HG03175 (cell line): ENCODE results near the gene ATAD3C.
A peak's percentile ranks its signal among the peaks of the same experiment; 100 is the strongest.
"Not testable (repeated sequence)": the region's sequence is repeated elsewhere in the genome, so short reads cannot be mapped to it uniquely, and the experiment has no call there.

ENCODE experiments used
- ATAC-seq: cut with Tn5 transposase; IDR thresholded peaks from one replicate; pipeline ENCODE4 v1.9.1; 2021; ENCODE audit warnings: mild to moderate bottlenecking, moderate library complexity; ENCODE audit not compliant: unreplicated experiment

ATAD3C gene, protein sequence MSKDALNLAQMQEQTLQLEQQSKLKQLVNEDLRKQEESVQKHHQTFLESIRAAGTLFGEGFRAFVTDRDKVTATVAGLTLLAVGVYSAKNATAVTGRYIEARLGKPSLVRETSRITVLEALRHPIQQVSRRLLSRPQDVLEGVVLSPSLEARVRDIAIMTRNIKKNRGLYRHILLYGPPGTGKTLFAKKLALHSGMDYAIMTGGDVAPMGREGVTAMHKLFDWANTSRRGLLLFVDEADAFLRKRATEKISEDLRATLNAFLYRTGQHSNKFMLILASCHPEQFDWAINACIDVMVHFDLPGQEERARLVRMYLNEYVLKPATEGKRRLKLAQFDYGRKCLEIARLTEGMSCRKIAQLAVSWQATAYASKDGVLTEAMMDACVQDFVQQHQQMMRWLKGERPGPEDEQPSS

DNA sequence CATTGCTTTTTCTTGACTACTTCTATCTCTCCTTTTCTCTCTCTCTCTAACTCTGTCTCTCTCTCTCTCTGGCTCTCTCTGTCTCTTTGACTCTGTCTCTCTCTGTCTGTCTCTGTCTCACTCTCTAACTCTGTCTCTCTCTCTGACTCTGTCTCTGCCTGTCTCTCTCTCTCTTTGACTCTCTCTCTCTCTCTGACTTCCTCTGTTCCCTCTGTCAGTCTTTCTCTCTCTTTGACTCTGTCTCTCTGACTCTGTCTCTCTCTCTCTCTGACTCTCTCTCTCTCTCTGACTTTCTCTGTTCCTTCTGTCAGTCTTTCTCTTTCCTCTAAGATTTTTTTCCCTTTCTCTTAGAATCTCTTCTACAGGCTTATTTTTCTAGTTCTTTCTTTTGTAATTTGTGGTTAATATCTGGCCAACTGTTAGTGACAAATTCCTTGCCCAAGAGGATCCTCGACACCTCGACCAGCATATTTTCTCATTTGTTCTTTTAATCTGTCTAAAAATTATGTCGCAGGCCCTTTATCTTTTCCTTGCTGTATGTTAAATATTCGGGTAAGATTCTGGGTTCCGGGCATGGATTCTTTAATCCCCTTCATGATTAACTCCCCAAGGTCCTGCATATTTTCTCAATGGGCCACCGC lies at the start of gene ATAD3C:
ATAD3C (plus strand) TSS at position 591 of the 641 bp plus-strand sequence. CDS start 995 bp downstream, outside the sequence.
- ATAC-seq = no peak

DNA sequence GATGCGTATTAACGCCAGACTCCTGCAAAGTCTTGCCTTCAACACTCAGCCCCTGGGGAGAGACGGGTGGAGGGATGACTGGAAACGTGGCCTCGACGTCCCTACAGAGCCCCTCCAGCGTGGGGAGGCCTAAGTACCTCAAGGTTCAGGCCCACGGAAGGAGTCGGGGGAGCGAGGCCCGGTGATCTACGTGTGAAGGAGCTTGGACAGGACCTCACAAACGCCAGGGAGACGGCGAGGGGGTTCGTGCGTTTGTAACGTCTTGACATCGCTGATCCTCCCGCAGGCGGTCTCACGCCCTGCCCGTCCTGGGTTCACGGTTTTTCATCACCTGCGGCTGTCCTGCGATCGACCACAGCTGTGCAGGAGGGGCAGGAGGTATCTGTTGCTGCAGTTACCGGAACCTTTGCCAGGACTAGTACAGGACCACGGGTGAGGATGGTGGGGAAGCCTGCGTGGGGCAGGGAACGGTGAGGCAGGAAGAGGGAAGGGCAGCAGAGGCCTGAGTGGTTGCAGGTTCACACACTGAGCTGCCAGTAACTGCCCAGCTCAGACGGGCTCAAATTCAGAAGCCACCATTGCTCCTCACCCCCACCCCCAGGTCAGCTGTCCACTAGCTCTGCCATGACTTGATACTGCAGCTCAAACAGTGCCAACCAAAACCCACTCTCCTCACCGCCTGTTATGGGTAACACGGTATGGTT lies 49.5 kb upstream of the ATAD3C start:
- peak; percentile 5 for ATAC-seq

DNA sequence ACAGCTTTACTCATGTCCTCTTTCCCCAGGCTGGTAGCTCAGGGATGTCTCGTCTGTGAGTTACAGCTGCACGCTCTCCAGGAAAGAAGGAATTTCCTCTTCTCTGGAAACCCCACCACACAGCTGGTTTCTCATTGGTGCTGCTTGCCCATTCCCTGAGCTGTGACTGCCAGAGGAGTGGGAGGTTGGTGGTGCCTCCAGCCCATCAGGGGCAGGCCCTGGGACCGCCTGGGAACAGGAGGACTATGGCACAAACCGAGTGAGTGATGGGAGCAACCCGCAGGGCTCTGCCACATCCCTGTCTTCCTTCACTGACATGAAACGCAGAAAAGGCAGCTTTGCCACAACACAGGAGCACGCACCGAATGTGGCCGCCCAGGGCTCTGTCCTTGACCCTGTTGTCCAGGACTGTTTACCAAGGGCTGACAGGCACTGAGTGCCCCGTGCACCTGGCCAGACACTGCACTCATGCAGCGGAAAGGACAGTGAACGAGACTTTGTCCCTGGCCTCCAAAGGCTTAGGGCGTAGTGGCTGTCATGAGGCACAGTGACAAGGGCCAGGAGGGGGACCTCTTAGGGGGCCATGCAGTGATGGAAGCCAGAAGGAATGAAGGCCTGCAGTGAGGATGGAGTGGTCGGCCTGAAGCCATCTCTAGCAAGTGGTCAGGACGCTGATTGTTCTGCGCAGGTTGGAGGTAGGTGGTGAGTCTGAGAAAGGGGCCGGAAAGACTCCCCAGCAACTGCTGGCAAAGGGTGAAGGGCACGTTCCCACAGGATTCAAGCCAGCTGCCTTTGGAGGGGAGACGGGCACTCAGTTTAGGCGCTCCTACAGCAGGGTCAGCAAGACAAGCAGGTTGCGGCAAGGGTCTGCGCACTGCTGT lies 48.7 kb upstream of the ATAD3C start:
- no peak for ATAC-seq

DNA sequence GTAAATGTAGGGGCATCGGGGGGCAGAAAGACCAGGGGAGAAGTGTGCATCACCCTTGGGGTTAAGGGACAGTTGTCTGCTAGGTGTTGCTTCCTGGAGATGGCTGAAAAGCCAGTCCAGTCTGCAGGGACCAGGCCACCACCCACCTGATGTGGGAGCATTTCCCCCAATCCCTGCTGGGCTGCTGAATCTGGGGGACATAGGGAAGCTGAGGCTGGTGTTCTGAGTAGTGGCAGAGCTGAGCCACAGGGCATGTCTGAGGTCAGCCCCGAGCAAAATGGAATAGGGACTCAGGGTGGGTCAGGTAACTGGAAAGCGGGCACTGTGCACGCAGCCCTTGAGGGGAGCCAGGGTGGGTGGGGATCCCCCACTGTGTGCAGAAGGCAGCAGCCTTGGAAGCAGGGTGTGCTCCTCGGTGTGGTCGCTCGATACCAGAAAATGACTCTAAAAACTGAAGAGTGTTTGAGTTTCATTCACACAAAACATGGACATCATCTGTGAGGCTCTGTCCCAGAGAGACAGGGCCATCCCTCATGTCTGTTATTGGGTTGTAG lies 48.0 kb upstream of the ATAD3C start:
- no peak for ATAC-seq

DNA sequence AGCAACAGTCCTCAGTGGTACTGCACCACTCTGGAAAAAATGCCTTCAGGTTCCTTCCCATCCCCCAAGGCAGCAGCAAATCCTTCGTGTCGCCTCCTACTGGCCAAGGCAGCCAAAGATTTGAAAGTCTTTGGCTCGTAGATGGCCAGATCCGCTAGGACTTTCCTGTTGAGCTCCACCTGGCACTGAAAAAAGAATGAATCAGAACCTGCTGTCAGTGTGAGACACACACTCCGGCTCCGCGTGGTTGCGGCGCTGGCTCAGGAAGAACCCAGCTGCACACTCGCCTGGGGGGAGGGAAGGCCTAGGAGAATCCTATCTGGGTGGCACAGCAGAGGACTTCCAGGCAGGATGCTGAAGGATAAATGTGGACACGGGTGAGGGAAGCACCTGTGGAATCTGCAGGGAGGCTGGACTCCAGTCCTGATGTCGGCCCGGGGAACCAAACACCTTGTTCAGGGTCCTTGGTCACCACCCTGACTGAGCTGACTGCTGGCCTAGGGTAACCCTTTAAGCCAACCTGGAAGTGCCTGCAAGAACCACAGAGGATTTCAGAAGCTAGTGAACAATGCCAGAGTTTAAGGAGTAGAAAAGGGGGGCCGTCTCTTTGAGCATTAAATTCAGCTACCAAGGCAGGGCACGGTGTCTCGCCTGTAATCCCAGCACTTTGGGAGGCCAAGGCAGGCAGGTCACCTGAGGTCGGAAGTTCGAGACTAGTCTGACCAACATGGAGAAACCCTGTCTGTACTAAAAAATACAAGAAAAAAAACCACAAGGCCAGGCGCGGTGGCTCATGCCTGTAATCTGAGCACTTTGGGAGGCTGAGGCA lies 47.2 kb upstream of the ATAD3C start:
- no peak for ATAC-seq

DNA sequence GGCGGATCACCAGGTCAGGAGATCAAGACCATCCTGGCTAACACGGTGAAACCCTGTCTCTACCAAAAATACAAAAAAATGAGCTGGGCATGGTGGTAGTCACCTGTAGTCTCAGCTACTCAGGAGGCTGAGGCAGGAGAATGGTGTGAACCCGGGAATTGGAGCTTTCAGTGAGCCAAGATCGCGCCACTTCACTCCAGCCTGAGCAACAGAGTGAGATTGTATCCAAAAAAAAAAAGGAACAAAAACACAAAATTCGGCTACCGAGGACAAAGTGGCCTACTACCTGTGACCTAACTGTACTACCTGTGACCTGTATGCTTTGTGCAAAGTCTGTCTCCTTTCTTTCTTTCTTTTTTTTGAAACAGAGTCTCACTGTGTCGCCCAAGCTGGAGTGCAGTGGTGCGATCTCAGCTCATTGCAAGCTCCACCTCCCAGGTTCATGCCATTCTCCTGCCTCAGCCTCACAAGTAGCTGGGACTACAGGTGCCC lies 46.5 kb upstream of the ATAD3C start:
- not testable (repeated sequence) for ATAC-seq

DNA sequence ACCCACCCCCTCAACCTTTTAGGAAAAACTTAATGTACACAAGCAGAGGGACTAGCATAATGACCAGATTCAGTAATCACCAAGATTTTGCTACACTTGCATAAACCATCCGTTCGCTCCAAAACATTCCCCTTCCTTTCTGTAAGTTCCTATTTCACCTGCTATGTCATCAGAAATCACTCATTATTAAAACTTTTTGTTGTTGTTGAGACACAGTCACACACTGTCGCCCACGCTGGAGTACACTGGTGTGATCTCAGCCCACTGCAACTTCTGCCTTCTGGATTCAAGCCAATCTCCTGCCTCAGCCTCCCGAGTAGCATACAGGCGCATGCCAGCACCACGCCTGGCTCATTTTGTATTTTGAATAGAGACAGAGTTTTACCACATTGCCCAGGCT lies 45.8 kb upstream of the ATAD3C start:
- no peak for ATAC-seq

DNA sequence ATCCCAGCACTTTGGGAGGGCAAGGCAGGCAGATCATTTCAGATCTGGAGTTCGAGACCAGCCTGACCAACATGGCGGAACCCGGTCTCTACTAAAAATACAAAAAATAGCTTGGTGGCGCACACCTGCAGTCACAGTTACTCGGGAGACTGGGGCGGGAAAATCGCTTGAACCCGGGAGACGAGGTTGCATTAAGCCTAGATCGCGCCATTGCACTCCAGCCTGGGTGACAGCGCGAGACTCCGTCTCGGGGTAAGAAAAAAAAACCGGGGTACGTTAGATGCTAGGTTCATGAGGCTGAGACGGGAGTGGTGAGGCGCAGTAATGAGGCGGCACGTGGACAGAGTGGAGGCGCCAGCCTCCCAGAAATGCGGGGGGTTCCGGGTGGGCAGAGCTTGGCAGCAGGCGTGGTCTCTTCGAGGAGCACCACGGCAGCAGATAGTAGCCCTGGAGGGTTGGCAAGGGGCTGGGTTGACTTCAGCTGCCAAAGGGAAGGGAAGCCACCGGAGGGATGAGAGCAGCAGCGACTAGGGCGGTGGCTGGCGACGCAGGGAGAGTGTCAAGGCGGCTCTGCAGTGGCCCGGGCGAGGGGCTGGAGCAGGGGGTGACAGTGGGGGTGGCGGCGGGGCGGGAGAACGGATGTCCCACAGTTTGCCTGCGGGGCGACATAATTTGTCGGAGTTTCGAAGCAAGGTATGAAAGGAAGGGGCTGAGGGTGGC lies 43.2 kb upstream of the ATAD3C start:
- ATAC-seq = no peak

DNA sequence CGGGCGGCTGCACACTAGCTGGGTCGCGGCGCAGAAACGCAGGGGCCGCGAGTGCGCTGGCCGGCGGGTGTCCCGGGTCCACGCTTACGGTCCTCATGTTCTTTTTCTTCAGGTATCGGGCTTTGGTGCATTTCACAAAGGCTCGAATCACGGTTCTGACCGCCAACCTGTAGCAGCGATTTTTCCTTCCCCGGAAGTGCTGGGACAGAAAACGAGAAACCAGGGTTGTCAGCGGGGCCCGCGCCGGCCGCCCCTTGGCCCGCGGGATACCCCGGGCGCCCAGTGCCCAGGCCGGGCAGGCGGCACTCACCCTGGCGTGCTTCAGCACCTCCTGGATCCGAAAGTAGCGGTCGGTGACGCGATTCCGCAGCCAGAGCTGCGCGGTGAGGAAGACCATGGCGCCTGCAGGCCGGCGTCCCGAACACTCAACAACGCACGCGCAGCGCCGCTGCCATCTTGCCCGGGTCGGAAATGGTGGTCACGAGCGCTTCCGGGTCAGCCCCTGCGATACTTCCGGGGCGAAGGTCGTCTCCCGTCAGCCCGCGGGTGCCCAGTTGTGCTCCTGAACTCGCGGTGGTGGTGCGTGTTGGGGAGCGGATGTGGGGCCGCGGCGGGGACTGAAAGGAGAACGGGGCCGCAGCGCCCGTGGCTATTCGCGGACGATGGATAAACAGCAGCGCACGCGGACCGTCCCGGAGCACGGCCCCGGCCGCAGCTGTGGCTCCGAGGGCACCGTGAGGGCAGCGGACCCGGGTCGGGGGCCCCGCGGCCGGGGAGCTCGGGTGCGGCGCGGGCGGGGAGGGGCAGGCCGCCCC lies 42.5 kb upstream of the ATAD3C start, which contains the start of gene MRPL20:
MRPL20 (minus strand) TSS at position 473 of the 815 bp plus-strand sequence; CDS start at position 397, 76 bp downstream.
- peak; percentile 90 for ATAC-seq

DNA sequence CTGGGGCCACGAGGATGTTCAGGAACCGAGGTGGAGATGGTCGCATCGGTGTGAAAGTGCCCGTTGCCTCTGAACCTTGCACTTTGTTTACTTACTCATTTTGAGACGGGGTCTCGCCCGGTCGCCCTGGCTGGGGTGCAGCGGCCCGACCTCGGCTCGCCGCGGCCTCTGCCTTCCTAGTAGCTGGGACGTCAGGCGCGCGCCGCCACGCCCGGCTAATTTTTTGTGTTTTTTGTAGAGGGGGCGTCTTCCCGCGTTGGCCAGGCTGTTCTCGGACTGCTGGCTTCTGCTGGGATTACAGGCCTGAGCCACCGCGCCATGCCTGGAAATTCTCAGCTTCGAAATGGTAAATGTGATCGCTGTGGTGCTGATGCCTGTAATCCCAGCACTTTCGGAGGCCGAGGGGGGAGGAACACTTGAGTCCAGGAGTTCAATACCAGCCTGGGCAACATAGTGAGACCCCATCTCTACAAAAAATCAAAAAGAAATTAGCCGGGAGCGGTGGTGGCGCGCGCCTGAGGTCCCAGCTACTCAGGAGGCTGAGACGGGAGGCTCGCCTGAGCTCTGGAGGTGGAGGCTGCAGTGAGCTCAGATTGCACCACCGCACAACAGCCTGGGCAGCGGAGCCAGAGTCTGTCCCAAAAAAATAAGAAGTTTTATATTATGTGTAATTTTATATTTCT lies 41.7 kb upstream of the ATAD3C start:
- ATAC-seq = peak; percentile 15

DNA sequence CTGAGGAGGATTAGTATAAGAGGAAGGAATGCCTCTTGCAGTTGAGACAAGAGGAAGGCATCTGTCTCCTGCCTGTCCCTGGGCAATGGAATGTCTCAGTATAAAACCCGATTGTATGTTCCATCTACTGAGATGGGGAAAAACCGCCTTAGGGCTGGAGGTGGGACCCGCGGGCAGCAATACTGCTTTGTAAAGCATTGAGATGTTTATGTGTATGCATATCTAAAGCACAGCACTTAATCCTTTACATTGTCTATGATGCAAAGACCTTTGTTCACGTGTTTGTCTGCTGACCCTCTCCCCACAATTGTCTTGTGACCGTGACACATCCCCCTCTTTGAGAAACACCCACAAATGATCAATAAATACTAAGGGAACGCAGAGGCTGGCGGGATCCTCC lies 39.3 kb upstream of the ATAD3C start:
- not testable (repeated sequence) for ATAC-seq

DNA sequence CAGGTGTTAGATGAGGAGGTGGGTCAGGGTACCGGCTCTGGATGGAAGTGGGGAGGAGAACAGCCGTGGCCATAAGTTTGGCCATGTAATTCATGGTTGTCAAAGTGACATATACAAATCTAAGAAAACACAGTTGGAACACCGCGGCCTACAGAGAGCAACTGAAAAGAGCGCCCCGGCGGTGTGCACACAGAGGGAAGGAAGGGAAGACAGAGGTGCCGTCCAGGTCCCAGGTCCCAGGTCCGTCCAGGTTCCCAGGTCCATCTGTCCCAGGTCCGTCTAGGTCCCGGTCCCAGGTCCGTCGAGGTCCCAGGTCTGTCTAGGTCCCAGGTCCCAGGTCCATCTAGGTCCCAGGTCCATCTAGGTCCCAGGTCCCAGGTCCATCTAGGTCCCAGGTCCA lies 37.9 kb upstream of the ATAD3C start:
- no peak for ATAC-seq

DNA sequence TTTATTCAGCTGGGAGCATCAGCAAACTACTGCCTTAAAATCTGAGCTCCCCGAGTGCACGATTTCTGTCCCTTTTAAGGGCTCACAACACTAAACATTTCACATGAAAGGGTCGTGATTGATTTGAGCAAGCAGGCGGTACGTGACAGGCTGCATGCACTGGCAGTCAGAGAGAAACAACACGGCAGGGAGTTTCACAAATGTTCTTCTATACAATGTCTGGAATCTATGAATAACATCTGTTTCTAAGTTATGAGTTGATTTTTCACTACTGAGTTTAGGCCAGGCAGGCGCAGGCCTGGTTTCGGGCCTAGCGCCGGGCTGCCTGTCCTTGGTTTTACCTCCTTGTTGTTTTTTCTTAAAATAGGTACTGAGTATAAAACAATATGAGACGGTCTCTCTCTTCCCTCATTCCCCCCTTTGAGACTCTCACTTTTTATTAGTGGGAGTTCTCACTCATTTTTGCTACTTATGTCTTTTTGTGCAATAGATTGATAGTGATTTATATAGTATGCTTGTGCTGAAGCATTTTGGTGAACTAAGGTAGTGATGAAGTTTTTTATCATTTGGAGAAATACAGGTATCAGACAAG lies 37.1 kb upstream of the ATAD3C start:
- ATAC-seq = not testable (repeated sequence)

DNA sequence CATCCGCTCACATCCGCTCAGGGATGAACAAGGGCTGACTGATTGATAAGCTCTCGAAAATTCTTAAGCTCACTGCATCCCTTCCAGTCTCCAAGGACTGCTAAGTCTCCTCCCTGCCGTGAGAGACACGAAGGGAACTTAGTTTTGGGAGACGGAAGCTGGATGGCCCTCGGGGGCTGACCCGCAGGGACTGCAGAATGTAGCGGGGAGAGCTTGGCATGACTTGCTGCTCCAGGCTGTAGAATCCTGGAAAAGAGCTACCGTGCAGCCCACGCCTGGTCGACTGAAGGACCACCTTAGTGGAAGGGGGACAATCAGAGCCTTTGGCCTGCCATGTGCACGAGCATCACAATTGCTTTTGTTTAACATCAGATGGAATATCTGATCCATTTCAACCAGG lies 33.7 kb upstream of the ATAD3C start:
- ATAC-seq = no peak

DNA sequence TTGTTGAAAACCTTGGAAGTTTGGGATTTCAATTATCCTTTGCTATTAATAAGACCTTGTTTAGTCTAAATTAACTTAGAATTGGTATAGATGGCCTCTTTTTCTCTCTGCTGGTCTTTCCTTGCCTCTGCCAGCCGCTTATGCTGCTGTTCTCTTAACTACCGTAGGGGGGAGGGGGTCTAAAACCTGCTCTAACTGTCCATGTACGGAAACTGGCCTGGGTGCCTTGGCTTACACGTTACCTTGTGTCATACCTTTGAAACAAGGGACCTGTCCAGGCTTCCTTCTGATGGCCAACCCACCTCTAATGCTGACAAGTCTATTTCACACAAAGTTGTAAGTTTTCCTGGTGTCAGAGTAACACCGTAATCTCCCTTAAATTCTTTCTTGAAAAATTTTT lies 32.1 kb upstream of the ATAD3C start:
- not testable (repeated sequence) for ATAC-seq

DNA sequence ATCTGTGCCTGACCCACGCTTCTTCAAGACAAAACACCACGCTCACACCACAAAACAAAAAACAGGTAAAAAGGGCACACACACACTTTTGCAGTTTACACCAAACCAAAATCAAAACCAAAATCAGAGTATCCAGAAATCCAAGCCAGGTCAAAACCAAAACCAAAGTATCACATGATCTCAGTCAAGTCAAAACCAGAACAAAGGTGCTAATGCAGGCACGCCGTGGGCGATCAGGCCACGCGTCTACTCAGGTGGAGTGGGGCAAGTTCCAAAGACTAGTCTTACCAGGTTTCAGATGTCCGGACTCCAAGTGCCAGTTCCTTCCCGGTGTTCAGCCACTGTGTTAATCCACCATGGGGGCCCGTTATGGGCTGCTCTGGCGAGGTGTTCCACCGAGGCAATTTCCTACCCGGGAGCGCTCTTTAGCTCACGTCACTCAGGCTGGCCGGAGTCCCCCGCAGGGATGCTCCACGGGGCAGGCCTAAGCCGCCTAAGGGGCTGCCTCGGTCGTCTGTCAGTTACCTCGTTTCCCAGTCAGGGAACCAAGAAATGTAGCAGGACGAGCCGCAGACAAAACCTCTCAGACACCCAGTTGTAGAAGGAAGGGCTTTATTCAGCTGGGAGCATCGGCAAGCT lies 31.5 kb upstream of the ATAD3C start:
- not testable (repeated sequence) for ATAC-seq
